ENCODE results near the gene AWAT1. TPM values are rescaled to one million over a fixed set of nuclear protein-coding genes. Genes with fewer than 3 reads are reported as not detected.
"Not testable (repeated sequence)": the region's sequence is repeated elsewhere in the genome, so short reads cannot be mapped to it uniquely, and the experiment has no call there.

The AWAT1 gene
- total RNA-seq, 1 donor from 2014 or later: not detected

- Mint-ChIP-seq H3K4me1 (ENCODE audit: low read depth, unreplicated experiment) (no peaks in the 10 kb centered on the region), H3K9me3 (ENCODE audit: unreplicated experiment) (no peaks in the 10 kb centered on the region), H3K36me3 (ENCODE audit: low read depth, unreplicated experiment) (no peaks in the 10 kb centered on the region), H3K27ac (ENCODE audit: unreplicated experiment) (no peak overlapping the region), H3K4me3 (ENCODE audit: unreplicated experiment) (no peak overlapping the region), H3K27me3 (ENCODE audit: low read depth, unreplicated experiment) (no peaks in the 10 kb centered on the region)
- H3K4me3 ChIP-seq (ENCODE audit: insufficient read depth, low read depth, low read length): no peak overlapping the region
- no peaks in the 10 kb centered on the region for H3K79me2 ChIP-seq (ENCODE audit: insufficient read depth, low read length)
- FAIRE-seq (peak; percentile 90), DNase-seq (ENCODE audit: low read depth) (peak; percentile 8)
- peak; percentile 29 for TF ChIP-seq CTCF (IDR thresholded peaks at IDR 0.05; ENCODE audit: insufficient read depth, low read depth, low read length)
- no peak for TF ChIP-seq EZH2 (IDR thresholded peaks at IDR 0.05; ENCODE audit: insufficient read depth, low read length)
- H3K9ac ChIP-seq (ENCODE audit: low read length): no peak overlapping the region
- no peaks in the 10 kb centered on the region for H3K36me3 ChIP-seq (ENCODE audit: insufficient read depth, low read length)
- no peaks in the 10 kb centered on the region for H3K4me1 ChIP-seq (ENCODE audit: insufficient read depth, low read length)
- H3K9me3 ChIP-seq (ENCODE audit: insufficient read depth, low read depth, low read length): no peaks in the 10 kb centered on the region
- H3K27me3 ChIP-seq (ENCODE audit: insufficient read depth, low read length): no peaks in the 10 kb centered on the region
- no peaks in the 10 kb centered on the region for H4K20me1 ChIP-seq (ENCODE audit: insufficient read depth, low read length)
- H3K4me2 ChIP-seq (ENCODE audit: low read length): no peak overlapping the region
- no peak overlapping the region for H2AFZ ChIP-seq (ENCODE audit: low read depth, low read length)
- H3K27ac ChIP-seq (ENCODE audit: low read depth, low read length): no peak overlapping the region
Observed at GRCh38 chrX:70262952-70263567, 28.6 kb downstream of the AWAT1 start.

GRCh38 chrX:70264784-70265183 is 30.3 kb downstream of the AWAT1 start:
- Histone ChIP-seq H3K9ac (ENCODE audit: low read length) (no peak overlapping the region), H4K20me1 (ENCODE audit: insufficient read depth, low read length) (no peaks in the 10 kb centered on the region), H3K4me3 (ENCODE audit: insufficient read depth, low read depth, low read length) (no peak overlapping the region), H3K4me2 (ENCODE audit: low read length) (no peak overlapping the region), H3K27me3 (ENCODE audit: insufficient read depth, low read length) (no peaks in the 10 kb centered on the region), H3K9me3 (ENCODE audit: insufficient read depth, low read depth, low read length) (no peaks in the 10 kb centered on the region), H3K4me1 (ENCODE audit: insufficient read depth, low read length) (no peaks in the 10 kb centered on the region), H3K36me3 (ENCODE audit: insufficient read depth, low read length) (no peaks in the 10 kb centered on the region), H2AFZ (ENCODE audit: low read depth, low read length) (no peak overlapping the region), H3K27ac (ENCODE audit: low read depth, low read length) (no peak overlapping the region), H3K79me2 (ENCODE audit: insufficient read depth, low read length) (no peaks in the 10 kb centered on the region)
- no peaks in the 10 kb centered on the region for H3K27me3 Mint-ChIP-seq (ENCODE audit: low read depth, unreplicated experiment)
- no peak for DNase-seq (ENCODE audit: low read depth)
- no peak overlapping the region for H3K27ac Mint-ChIP-seq (ENCODE audit: unreplicated experiment)
- H3K4me1 Mint-ChIP-seq (ENCODE audit: low read depth, unreplicated experiment): no peaks in the 10 kb centered on the region
- H3K4me3 Mint-ChIP-seq (ENCODE audit: unreplicated experiment): no peak overlapping the region
- peak; percentile 91 for FAIRE-seq
- no peak for TF ChIP-seq EZH2 (IDR thresholded peaks at IDR 0.05; ENCODE audit: insufficient read depth, low read length)
- TF ChIP-seq CTCF (IDR thresholded peaks at IDR 0.05; ENCODE audit: insufficient read depth, low read depth, low read length): no peak
- peaks cover 1% of the 10 kb centered on the region for H3K36me3 Mint-ChIP-seq (ENCODE audit: low read depth, unreplicated experiment)
- no peaks in the 10 kb centered on the region for H3K9me3 Mint-ChIP-seq (ENCODE audit: unreplicated experiment)

GRCh38 chrX:70268034-70268433 is 33.6 kb downstream of the AWAT1 start, which contains the start of gene ARR3:
TSS of gene ARR3 (plus strand) at chrX:70268334. CDS start at chrX:70269386, 1,052 bp downstream.
- no peak for FAIRE-seq
- peaks cover 2% of the 10 kb centered on the region for H3K36me3 Mint-ChIP-seq (ENCODE audit: low read depth, unreplicated experiment)
- Histone ChIP-seq H3K36me3 (ENCODE audit: insufficient read depth, low read length) (no peaks in the 10 kb centered on the region), H2AFZ (ENCODE audit: low read depth, low read length) (no peak within 1 kb of the TSS), H3K79me2 (ENCODE audit: insufficient read depth, low read length) (no peaks in the 10 kb centered on the region), H3K9me3 (ENCODE audit: insufficient read depth, low read depth, low read length) (no peaks in the 10 kb centered on the region), H4K20me1 (ENCODE audit: insufficient read depth, low read length) (no peaks in the 10 kb centered on the region), H3K4me3 (ENCODE audit: insufficient read depth, low read depth, low read length) (no peak within 1 kb of the TSS), H3K27me3 (ENCODE audit: insufficient read depth, low read length) (no peaks in the 10 kb centered on the region), H3K27ac (ENCODE audit: low read depth, low read length) (no peak within 1 kb of the TSS), H3K4me1 (ENCODE audit: insufficient read depth, low read length) (no peaks in the 10 kb centered on the region), H3K9ac (ENCODE audit: low read length) (no peak within 1 kb of the TSS), H3K4me2 (ENCODE audit: low read length) (no peak within 1 kb of the TSS)
- TF ChIP-seq CTCF (IDR thresholded peaks at IDR 0.05; ENCODE audit: insufficient read depth, low read depth, low read length): no peak
- no peak for TF ChIP-seq EZH2 (IDR thresholded peaks at IDR 0.05; ENCODE audit: insufficient read depth, low read length)
- no peak for DNase-seq (ENCODE audit: low read depth)
- H3K27ac Mint-ChIP-seq (ENCODE audit: unreplicated experiment): peak within 1 kb of the TSS; percentile 75
- H3K4me1 Mint-ChIP-seq (ENCODE audit: low read depth, unreplicated experiment): no peaks in the 10 kb centered on the region
- H3K4me3 Mint-ChIP-seq (ENCODE audit: unreplicated experiment): no peak within 1 kb of the TSS
- no peaks in the 10 kb centered on the region for H3K27me3 Mint-ChIP-seq (ENCODE audit: low read depth, unreplicated experiment)
- H3K9me3 Mint-ChIP-seq (ENCODE audit: unreplicated experiment): no peaks in the 10 kb centered on the region

GRCh38 chrX:70274029-70274428 is 39.6 kb downstream of the AWAT1 start:
- not testable (repeated sequence) for H2AFZ ChIP-seq (ENCODE audit: low read depth, low read length); H3K9me3 ChIP-seq (ENCODE audit: insufficient read depth, low read depth, low read length); H3K27ac Mint-ChIP-seq (ENCODE audit: unreplicated experiment); H3K9ac ChIP-seq (ENCODE audit: low read length); H3K4me3 Mint-ChIP-seq (ENCODE audit: unreplicated experiment); H3K4me2 ChIP-seq (ENCODE audit: low read length); H3K36me3 Mint-ChIP-seq (ENCODE audit: low read depth, unreplicated experiment); H3K27ac ChIP-seq (ENCODE audit: low read depth, low read length); H3K27me3 Mint-ChIP-seq (ENCODE audit: low read depth, unreplicated experiment); H4K20me1 ChIP-seq (ENCODE audit: insufficient read depth, low read length); H3K36me3 ChIP-seq (ENCODE audit: insufficient read depth, low read length); DNase-seq (ENCODE audit: low read depth); H3K27me3 ChIP-seq (ENCODE audit: insufficient read depth, low read length); H3K79me2 ChIP-seq (ENCODE audit: insufficient read depth, low read length); H3K4me3 ChIP-seq (ENCODE audit: insufficient read depth, low read depth, low read length); H3K4me1 ChIP-seq (ENCODE audit: insufficient read depth, low read length); H3K9me3 Mint-ChIP-seq (ENCODE audit: unreplicated experiment); H3K4me1 Mint-ChIP-seq (ENCODE audit: low read depth, unreplicated experiment)
- FAIRE-seq: peak; percentile 45
